CD4-positive, alpha-beta T cell (primary cell): Measurements from ENCODE around the gene ADGRL2. TPM values are rescaled to one million over a fixed set of nuclear protein-coding genes. Genes with fewer than 3 reads are reported as not detected.

Experiments used
- ATAC-seq: fragments of 200-7000 bp; cut with Tn5 transposase; one replicate; pipeline ENCODE4 v1.10.0; 2022; ENCODE audit warnings: mild to moderate bottlenecking; ENCODE audit not compliant: poor library complexity
- CTCF ChIA-PET: fragments of 350-600 bp; sonication (Branson Sonifier 250); formaldehyde crosslinking; loops from one replicate; lab custom pipeline; 2021; ENCODE audit warnings: antibody characterized with exemption, inconsistent platforms; lab: Charles Lee
- POLR2A ChIA-PET: fragments of 350-600 bp; sonication (Branson Sonifier 250); formaldehyde crosslinking; loops from one replicate; lab custom pipeline; 2021; ENCODE audit warnings: antibody characterized with exemption, inconsistent platforms; lab: Charles Lee
- DNase-seq, 14 experiments: peaks; one replicate each; pipeline ENCODE4 v3.0.0-alpha.2; 2013 to 2020; ENCODE audit warnings: mixed read lengths in 2 of 14
- H3K27ac ChIP-seq, 2 donors: one replicate each; pipeline versions ENCODE4 v1.5.1 to v1.7.0; 2013; ENCODE audit warnings: low read length in 2 of 2, low read depth in 1 of 2, mild to moderate bottlenecking in 1 of 2
- H3K27me3 ChIP-seq, 2 experiments: 1 replicate in 1 of 2; 2 replicates in 1 of 2; pipeline versions ENCODE4 v1.6.1 to v1.7.0; 2013; ENCODE audit warnings: low read length in 2 of 2, control low read depth in 1 of 2, mild to moderate bottlenecking in 1 of 2, moderate library complexity in 1 of 2; ENCODE audit not compliant: insufficient read depth in 2 of 2, control insufficient read depth in 1 of 2
- H3K36me3 ChIP-seq: one replicate; pipeline ENCODE4 v1.6.1; 2013; ENCODE audit warnings: low read length, control low read depth; ENCODE audit not compliant: insufficient read depth
- H3K4me1 ChIP-seq: one replicate; pipeline ENCODE4 v1.6.1; 2013; ENCODE audit warnings: low read length, control low read depth; ENCODE audit not compliant: insufficient read depth
- H3K4me3 ChIP-seq: one replicate; pipeline ENCODE4 v1.5.1; 2013; ENCODE audit warnings: mild to moderate bottlenecking, low read length, moderate library complexity
- H3K9me3 ChIP-seq, 2 experiments: 1 replicate in 1 of 2; 2 replicates in 1 of 2; pipeline versions ENCODE4 v1.6.1 to v1.7.0; 2013; ENCODE audit warnings: low read length in 2 of 2, mild to moderate bottlenecking in 2 of 2, control low read depth in 1 of 2, moderate library complexity in 1 of 2; ENCODE audit not compliant: control insufficient read depth in 1 of 2, insufficient read depth in 1 of 2
- H3K27ac Mint-ChIP-seq: one replicate; pipeline ENCODE4 v1.8.0; 2020; ENCODE audit warnings: mixed read lengths
- H3K27me3 Mint-ChIP-seq: one replicate; pipeline ENCODE4 v1.8.0; 2021; ENCODE audit warnings: mixed read lengths
- H3K36me3 Mint-ChIP-seq: one replicate; pipeline ENCODE4 v1.8.0; 2021; ENCODE audit warnings: low read depth, mixed read lengths
- H3K4me1 Mint-ChIP-seq: one replicate; pipeline ENCODE4 v1.8.0; 2021; ENCODE audit warnings: low read depth, mixed read lengths
- H3K4me3 Mint-ChIP-seq: one replicate; pipeline ENCODE4 v1.8.0; 2020; ENCODE audit warnings: mild to moderate bottlenecking, mixed read lengths
- H3K9me3 Mint-ChIP-seq: one replicate; pipeline ENCODE4 v1.8.0; 2020; ENCODE audit warnings: mixed read lengths
- intact Hi-C, 2 experiments: fragments of 100-400 bp; cut with DNase I in 1 of 2; cut with micrococcal nuclease in 1 of 2; formaldehyde crosslinking; loops; one replicate each; pipeline versions ENCODE4 v1.15.1 to v1.9.0; 2023 to 2025; cut with DNase I, micrococcal nuclease
- total RNA-seq, 174 experiments: library from RNA in 2 of 174; stranded (reverse) in 2 of 174; gene quantifications; one replicate each; pipeline ENCODE4 v1.2.3 and lab custom pipeline; 2021 to 2026
- TF ChIP-seq, protein P1 (sequence below): fragments of 200-600 bp; IDR thresholded peaks from one replicate; pipeline ENCODE4 v1.8.0; 2022; ENCODE audit warnings: antibody characterized with exemption, mild to moderate bottlenecking

ADGRL2 gene
- total RNA-seq, 2 experiments from 2014 or later = not detected

DNA sequence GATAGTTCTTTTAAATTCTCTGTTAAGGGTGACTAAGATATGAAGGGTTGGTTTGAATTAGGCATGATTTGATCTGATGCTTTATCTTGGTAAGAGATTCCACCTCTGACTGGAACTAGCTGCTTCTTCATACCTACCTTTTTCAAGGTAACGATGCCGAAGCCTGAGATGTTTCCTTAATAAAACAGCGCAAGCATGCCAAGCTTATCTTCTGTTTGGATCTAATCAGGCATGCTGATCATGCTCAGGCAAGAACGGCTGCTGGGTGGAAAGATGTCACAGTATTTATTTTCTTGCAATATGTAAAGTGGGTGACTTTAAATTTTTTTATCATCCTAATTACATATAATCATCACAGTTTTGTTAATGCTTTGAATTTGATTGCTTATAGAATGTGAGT, 148.7 kb downstream of the ADGRL2 start:
- ChIA-PET CTCF (no interaction called here), POLR2A (no interaction called here)
- H3K4me3 ChIP-seq = no peak overlapping the region
- no peak overlapping the region for H3K4me3 Mint-ChIP-seq
- no peaks in the 10 kb centered on the region for H3K4me1 ChIP-seq
- intact Hi-C loops = no loop called here
- no peaks in the 10 kb centered on the region for H3K4me1 Mint-ChIP-seq
- H3K27me3 ChIP-seq = no peaks in the 10 kb centered on the region
- DNase-seq = no peak
- no peaks in the 10 kb centered on the region for H3K36me3 Mint-ChIP-seq
- no peaks in the 10 kb centered on the region for H3K9me3 ChIP-seq
- no peaks in the 10 kb centered on the region for H3K9me3 Mint-ChIP-seq
- H3K36me3 ChIP-seq = no peaks in the 10 kb centered on the region
- no peak for ATAC-seq
- TF ChIP-seq, protein P1, sequence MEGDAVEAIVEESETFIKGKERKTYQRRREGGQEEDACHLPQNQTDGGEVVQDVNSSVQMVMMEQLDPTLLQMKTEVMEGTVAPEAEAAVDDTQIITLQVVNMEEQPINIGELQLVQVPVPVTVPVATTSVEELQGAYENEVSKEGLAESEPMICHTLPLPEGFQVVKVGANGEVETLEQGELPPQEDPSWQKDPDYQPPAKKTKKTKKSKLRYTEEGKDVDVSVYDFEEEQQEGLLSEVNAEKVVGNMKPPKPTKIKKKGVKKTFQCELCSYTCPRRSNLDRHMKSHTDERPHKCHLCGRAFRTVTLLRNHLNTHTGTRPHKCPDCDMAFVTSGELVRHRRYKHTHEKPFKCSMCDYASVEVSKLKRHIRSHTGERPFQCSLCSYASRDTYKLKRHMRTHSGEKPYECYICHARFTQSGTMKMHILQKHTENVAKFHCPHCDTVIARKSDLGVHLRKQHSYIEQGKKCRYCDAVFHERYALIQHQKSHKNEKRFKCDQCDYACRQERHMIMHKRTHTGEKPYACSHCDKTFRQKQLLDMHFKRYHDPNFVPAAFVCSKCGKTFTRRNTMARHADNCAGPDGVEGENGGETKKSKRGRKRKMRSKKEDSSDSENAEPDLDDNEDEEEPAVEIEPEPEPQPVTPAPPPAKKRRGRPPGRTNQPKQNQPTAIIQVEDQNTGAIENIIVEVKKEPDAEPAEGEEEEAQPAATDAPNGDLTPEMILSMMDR = no peak
- no peaks in the 10 kb centered on the region for H3K27me3 Mint-ChIP-seq
- no peak overlapping the region for H3K27ac ChIP-seq
- H3K27ac Mint-ChIP-seq = no peak overlapping the region

DNA sequence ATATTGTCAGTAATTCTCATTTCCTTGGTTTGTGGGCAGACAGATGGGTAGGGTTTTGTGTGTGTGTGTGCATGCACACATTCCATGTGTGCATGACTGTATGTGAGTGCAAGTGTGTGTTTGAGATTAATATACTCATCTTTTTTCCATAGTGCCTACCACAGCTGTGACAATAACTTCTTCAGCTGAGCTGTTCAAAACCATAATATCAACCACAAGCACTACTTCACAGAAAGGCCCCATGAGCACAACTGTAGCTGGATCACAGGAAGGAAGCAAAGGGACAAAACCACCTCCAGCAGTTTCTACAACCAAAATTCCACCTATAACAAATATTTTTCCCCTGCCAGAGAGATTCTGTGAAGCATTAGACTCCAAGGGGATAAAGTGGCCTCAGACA, 149.3 kb downstream of the ADGRL2 start:
- Histone ChIP-seq H3K9me3 (no peaks in the 10 kb centered on the region), H3K36me3 (no peaks in the 10 kb centered on the region), H3K4me1 (no peaks in the 10 kb centered on the region), H3K27ac (no peak overlapping the region), H3K27me3 (no peaks in the 10 kb centered on the region), H3K4me3 (no peak overlapping the region)
- no peak overlapping the region for H3K27ac Mint-ChIP-seq
- no peak overlapping the region for H3K4me3 Mint-ChIP-seq
- no peak for DNase-seq
- H3K27me3 Mint-ChIP-seq = no peaks in the 10 kb centered on the region
- no peaks in the 10 kb centered on the region for H3K36me3 Mint-ChIP-seq
- CTCF ChIA-PET = no interaction called here
- ATAC-seq = no peak
- intact Hi-C loops = no loop called here
- H3K9me3 Mint-ChIP-seq = no peaks in the 10 kb centered on the region
- H3K4me1 Mint-ChIP-seq = no peaks in the 10 kb centered on the region
- TF ChIP-seq, protein P1 = no peak
- POLR2A ChIA-PET = no interaction called here

DNA sequence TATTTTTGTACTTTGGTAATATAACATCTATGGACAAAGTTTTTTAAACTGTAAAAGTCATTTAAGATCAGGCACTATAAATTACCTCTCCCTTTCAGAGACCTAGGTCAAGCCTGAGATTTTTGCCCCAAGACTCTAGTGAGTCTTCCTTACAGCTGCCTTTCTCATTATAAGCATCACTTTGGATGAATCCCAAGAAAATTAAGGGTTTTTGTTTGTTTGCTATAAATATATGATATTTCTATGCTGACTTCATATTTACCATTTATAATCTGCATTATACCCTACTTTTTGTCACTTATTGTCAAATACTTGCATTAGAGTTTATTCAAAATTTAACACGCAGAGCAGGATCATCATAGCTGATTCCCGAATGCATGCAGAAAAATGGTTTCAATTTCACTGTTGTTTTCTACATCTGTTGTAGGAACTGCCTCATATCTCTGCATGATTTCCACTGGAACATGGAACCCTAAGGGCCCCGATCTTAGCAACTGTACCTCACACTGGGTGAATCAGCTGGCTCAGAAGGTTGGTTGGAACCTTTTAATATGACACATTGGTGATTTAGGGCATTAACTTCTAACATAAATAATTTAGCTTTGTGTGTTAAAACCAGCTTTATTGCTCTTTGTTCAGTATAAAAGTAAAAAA, 150.0 kb downstream of the ADGRL2 start:
- ChIA-PET CTCF (no interaction called here), POLR2A (no interaction called here)
- intact Hi-C loops = no loop called here
- H3K4me1 ChIP-seq = no peaks in the 10 kb centered on the region
- no peak overlapping the region for H3K4me3 ChIP-seq
- H3K27ac Mint-ChIP-seq = no peak overlapping the region
- no peaks in the 10 kb centered on the region for H3K4me1 Mint-ChIP-seq
- H3K9me3 ChIP-seq = no peaks in the 10 kb centered on the region
- H3K27me3 ChIP-seq = no peaks in the 10 kb centered on the region
- no peaks in the 10 kb centered on the region for H3K9me3 Mint-ChIP-seq
- ATAC-seq (no peak), DNase-seq (no peak)
- H3K27ac ChIP-seq = no peak overlapping the region
- TF ChIP-seq, protein P1 = no peak
- H3K4me3 Mint-ChIP-seq = no peak overlapping the region
- H3K36me3 ChIP-seq = no peaks in the 10 kb centered on the region
- H3K27me3 Mint-ChIP-seq = no peaks in the 10 kb centered on the region
- no peaks in the 10 kb centered on the region for H3K36me3 Mint-ChIP-seq
